ENCODE data around the gene ZDHHC14.
"Not testable (repeated sequence)": the region's sequence is repeated elsewhere in the genome, so short reads cannot be mapped to it uniquely, and the experiment has no call there.

Gene ZDHHC14

DNA sequence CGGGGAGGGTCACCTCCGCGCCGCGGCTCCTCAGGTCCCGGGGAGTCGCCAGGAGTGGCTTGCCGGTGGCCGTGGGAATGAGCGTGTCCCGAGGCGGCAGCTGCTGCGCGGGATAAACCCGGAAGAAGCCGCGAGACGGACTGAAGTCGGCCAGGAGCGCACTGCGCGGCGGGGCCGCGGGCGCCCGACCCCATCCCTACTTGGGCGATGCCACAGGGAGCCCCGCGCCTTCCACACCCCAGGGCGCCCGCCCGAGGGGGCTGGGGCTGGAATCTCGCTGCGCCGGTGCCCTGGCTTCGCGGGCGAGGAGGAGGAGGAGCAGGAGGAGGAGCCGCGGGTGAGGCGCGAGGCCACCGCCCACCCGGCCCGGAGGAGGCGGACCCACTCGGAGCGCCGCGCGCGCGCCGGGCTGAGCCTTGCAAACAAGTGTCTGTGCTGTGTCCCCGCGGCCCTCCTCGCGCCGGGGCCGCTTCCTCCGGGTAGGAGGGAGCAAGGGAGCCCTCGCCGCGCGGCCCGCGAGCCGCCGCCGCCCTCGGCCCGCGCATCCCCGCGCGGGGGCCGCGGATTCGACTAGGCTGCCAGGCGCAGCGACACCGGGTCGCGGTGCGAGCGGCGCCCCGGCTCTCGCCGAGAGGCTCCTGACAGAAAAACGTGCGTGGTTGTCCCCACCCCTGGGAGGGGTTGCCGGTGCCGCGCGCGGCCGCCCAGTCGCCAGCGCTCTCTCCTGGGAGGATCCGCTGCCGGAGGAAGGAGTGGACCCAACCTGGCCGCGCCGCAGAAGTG, at the start of gene ZDHHC14:
ZDHHC14 (plus strand) TSS at position 412 of the 783 bp plus-strand sequence.
- peak; percentile 85 for DNase-seq

DNA sequence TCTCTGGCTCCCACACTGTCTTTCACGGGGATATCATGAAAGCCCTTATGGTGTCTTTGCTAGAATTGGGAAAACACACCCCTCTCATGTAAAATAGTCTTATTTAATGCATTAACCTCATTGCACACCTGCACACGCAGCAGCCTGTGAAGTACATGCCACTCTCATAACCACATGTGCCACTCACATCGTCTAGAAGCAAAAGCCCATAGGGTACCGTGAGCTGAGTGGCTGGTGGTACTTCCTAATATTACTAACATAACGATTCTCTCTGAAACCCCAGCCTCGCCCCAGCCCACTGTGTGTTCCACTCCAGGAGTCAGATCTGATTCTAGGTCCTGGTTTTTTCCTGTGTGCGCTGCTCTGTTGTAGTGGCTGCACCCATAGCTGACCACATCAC, 48.2 kb upstream of the ZDHHC14 start:
- no peak for DNase-seq

DNA sequence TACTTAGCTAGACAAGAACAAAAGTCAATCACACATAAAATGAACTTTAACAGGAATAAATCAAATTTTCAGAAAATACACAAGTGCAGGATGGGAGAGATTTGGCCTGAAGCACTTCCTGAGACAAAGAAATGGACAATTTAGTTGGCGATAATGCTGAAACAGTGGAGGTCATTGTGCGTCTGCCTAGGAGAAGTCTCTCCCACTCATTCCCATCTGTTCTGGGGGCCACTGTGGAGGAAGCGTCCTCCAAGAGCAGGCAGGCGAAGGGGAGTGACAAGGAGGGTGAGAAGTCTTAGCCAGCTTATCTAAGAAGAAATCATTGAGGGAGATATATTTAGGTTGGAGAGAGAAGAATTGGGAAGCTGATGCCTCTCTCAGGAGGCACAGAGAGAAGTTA, 47.5 kb upstream of the ZDHHC14 start:
- DNase-seq, result no peak

DNA sequence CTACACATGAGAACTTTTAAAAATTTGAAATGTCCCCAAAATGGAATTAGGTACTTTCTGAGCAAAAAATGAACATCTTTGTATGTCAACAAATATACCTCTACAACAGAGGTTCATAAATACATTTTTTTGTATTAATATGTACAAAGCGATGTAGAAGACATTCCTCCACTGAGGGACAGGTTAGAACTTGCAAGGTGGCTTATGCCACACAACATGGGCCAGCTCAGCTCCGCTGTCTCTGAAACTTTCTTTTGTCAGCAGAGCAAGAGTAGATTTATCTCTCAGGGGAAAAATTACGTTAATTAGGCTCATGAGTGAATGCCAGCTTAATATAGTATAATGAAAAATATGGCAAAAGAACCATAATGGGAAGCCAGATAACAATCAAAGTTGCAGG, 47.0 kb upstream of the ZDHHC14 start:
- DNase-seq, result no peak

DNA sequence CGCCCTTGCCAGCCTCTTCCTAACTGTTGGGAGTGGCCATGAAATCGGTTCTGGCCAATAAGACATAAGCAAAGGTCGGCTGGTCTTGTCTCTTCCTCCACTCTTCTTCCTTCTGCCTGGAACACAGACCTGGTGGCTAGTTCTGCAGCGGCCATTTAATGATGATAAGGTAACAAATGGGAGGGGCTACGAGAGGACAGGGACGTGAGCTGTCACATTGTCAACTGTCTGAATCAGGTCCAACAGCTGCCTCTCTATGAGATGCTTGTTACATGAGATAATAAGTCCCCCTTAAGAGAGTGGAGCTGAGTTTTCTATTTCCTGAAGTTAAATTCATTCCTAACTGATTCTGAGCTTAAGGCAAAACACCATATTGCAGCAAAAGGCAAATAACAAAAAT, 45.2 kb upstream of the ZDHHC14 start:
- DNase-seq, result no peak

DNA sequence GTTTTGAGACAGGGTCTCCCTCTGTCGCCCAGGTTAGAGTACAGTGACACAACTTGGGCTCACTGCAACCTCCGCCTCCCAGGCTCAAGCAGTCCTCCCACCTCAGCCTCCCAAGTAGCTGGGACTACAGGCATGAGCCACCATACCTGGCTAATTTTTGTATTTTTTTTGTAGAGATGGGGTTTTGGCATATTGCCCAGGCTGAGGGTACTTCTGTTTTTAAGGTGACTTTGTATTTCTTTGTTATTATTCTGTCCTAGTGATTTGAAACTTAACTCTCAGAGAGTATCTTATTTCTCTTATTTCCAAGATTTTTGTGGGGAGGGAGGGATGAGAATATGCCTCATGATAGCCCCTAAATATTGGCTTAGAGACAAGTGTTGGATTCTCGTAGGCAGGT, 43.7 kb upstream of the ZDHHC14 start:
- DNase-seq, result not testable (repeated sequence)

DNA sequence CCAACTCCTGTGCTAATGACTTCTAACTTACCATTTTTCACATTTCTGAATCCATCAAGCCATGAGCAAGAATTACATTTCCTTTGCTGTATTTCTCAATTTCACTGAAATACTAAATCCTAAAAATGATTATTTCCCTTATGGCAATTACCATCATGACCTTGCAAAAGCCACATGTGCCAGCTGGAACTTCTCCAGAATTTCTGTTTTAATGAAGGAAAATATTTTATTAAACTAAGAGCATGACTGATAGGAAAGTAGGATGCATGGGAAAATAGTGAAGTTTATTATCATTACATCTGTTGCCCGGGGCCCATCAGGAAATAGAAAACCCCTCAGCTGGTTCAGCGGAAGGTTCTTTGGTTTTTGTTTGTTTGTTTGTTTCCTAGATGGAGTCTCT, 43.2 kb upstream of the ZDHHC14 start:
- no peak for DNase-seq

DNA sequence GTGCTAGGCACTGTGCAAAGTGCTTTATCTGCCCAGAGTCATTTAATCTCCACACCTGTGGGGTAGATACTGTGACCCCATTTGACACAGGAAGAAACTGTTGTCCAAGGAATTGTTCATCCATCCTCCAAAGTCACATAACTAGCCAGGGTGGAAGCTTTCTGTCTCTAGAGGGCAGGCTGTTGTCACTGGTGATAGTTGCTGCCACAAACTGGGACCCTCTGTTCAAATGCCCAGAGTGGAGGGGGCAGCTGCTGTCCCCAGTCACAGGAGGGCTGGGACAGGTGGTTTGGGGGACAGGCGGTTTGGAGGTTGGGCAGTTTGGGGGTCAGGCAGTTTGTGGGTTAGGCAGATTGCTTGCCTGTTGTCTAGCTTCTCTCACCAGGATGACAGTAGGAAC, 41.6 kb upstream of the ZDHHC14 start:
- no peak for DNase-seq

DNA sequence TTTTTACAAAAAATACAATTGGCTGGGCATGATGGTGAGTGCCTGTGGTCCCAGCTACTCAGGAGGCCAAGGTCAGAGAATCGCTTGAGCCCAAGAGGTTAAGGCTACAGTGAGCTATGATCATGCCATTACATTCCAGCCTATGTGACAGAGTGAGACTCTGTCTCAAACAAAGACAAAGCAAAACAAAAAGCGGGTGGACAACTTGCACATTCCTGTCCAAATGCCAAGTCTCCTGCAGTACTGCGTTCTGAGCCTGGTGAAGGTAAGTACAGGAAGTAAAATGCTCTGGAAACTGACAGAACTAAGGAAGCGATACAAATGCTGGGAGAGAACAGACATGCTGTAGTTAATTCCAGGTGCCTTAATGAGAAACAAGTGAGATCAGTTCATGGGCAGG, 37.3 kb upstream of the ZDHHC14 start:
- no peak for DNase-seq

DNA sequence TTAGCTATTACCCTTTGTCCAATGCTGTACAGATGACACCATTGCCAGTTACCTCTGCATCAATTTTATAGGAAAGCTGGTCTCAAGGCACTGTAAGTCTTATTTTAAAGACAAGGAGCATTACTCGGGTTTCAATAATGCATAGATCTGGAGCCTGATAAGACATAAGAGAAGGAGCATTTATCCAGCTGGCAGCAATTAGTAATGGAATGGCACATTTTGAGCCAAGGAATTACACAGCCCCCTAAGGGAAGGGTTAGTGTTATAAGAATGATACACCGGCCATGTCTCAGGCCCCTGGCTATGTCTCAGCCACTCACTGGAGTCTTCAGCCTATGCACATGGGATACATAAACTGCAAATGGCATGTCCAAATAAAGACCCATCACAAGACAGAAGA, 34.6 kb upstream of the ZDHHC14 start:
- no peak for DNase-seq

DNA sequence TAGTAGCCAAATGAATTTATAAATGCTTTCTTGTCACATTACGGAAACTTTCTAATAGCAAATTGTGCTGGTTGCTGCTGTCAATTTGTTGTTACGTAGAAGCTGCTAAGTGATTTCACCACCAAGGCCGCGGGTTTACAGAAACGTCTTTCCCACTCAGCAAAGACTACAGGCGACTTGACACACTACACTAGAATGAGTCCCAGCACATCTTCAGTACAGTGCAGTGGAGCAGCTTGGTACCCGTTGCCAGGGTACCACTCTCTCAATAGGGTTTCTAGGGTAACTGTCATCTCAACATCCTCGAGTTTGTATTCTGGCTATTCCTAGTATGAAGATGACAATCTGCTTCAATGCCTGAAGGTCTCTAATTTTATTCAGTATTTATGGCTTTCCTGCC, 22.7 kb upstream of the ZDHHC14 start:
- no peak for DNase-seq

DNA sequence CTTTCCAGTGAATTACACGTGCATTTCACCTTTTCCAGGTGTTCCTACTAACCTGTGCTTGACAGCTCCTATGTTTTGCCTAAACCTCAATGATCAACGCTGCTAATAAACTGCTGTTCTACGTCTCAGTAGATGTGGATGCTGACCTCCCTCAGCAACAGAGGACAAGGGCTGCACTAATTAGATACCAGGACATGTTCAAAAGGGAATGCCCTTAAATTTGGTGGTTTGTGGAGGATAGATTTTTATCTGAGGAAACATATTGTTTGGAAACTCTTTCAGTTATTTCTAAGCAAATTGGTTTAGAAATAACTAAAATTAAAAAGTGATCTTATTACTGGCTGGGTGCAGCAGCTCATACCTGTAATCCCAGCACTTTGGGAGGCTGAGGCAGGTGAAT, 19.1 kb upstream of the ZDHHC14 start:
- no peak for DNase-seq

DNA sequence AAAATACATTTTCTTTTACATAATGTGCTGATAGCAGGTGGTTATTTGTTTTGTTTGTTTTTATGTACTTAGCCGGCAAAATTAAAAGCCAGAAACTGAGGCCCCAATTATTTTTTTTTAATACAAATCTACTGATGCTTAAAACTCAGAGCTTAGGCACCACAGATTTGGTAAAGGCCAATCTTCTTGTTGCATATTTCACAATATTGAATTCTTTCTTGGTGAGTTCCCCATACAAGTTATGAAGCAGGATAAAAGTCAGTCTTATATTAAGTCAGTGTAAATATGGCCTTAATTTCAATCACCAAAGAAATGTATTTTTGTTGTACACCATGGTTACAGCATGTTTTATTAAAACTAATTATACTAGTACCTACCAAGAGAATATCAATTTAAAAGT, 16.3 kb upstream of the ZDHHC14 start:
- no peak for DNase-seq

DNA sequence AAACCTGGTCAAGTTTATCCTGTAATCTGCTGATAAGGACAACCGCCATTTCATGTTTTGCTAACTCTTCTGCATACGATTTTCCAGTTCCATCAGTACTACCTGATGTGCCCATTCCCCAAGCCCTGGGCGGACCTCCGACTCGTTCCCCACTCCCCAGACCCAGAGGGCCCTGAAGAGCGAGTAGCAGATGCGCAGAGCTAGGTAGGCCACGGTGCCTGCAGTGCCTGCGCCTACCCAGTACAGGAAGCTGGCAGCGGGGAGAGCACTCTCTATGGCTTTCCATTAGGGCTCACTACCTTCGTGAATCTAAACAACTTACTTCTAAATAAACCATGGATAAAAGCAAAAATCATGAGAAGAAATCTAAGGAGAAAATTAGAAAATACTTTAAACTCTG, 14.3 kb upstream of the ZDHHC14 start:
- DNase-seq, result no peak

DNA sequence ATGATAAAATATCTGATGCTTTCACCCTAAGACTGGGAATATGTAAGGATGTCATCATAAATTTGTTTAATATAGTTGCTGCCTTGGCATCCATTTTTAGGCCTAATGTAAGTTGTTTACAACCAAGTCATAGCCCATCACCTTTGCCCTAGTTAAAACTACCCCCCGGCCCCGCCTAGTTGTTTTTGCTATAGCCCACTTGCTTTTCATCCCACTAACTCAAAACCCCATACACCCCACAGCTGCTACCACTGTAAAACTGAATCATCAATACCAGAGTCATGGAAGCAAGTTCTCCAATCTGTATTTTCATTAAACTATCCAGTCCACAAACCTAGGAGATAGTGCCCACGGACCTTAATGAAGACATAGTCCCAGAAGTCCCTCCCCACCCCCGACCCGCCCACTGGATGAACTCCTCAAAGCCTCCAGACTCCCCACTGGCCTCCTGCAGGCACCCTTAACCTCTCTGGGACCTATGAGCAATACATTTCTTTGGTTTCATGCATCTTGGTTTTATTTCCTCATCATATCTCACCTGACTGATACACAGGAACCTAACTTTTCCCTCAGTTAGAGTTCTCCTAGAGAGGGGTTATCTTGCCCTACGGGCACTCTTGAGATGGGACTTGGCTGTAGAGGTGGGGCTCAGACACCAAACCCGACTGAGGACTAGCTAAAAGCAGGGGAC, 12.5 kb upstream of the ZDHHC14 start:
- DNase-seq, result no peak

DNA sequence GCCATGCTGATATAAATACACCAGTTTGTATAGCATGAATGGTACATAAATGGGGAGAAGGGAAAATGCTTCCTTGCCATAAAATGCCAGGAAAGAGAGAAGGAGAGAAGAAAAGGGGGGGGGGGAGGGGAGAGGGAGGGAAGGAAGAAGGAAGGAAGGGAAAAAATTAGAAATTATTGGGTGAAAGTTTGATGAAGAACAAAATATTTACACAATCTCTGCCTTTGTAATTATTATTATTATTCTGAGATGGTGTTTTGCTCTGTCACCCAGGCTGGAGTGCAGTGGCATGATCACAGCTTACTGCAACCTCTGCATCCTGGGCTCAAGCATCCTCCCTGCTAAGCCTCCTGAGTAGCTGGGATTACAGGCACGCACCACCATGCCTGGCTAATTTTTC, 10.2 kb upstream of the ZDHHC14 start:
- no peak for DNase-seq

DNA sequence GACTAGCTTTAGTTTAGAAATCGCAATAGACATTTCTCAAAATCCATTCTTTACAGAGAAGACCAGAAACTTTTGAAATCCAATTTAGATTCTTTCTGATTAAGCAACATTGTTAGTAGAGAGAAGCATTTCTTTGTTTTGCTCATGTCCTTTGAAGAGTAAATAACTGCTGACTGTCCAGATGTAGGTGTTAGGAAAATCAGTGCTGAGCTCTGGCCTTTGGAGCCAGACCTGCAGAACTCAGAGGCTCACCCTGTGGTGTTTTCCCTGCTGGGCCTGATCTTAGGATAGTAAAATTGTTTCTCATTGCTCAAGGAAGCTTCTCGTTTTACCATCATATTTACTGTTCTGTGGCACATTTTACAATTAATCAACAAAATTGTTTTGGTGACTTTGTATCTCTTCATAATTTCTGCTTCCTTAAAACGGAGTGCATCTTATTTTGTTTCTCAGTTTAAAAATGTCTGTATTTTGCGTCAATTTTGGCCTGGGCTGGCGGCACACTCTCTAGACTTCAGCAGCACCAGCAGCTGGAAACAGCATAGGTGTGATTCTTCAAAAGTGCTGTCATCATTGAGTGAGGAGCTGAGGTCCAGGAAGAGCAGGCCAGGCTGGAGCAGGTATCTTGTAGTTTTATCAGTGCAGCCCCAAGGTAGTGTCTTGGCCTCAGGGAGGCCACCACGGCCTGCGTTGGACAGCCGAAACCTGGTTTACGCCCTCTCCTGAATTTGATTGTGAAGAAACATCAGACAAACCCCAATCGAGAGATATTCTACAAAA, 8.3 kb upstream of the ZDHHC14 start:
- no peak for DNase-seq

DNA sequence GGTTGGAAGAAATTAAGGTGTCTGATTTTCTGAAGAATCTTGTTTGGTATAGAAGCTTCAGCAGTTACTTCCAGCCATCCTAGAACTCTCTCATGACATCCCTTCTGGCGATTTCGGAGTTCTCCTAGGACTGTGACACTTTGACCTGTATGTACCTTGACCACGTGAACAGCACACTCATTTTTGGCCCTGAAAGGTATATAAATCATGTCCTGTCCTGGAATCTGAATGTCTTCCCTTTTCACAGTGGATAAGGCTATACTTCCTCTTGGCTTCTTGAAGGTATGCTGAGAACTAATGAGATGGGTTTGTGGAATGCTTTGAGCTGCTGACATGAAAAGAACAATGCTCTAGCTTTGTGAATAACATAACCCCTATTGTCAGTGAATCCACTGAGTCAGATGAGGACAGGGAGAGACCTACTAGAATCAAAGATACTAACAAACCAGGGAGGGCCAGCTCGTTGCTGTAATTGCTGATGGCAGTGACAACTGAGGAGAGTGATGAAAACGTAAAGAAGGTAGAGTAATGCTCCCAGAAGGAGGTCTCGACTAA, 6.0 kb upstream of the ZDHHC14 start:
- DNase-seq, result no peak

DNA sequence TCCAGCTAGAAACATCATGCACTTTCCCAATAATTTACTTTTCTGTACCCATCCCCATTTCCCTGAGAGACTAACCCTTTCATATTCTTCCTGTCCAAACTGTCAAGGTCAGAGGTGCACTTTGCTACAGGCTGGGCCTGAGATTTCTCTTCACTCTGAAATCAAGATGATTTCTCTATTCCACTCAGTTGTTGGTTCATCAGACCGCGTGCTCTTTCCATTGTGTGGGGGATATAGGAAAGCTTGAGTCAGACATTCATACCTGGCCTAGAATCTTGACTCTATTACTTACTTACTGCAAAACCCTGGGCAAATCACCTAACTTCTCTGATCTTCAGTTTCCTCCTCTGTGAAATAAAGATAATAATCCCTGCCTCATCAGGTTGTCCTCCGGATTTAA, 4.7 kb upstream of the ZDHHC14 start:
- no peak for DNase-seq

DNA sequence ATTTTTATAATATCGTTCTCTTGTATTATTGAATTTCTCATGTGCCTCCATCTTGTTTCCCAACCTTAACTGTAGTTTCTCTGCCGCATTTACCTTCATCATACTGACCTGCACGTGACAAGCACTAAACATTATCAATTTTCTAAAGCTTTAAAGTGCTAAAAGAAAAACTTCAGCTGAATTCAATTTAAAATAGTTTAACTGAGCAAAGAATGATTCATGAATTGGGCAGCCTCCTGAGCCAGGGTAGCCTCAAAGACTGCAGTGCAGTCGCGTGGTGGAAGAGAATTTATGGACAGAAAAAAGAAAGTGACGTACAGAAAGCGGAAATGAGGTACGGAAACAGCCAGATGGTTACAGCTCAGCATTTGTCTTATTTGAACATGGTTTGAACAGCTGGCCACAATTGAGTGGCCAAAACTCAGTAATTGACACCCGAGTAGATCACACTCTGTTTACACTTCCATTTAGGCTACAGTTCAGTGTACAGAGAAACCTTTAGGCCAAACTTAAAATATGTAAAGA, 4.2 kb upstream of the ZDHHC14 start:
- no peak for DNase-seq

DNA sequence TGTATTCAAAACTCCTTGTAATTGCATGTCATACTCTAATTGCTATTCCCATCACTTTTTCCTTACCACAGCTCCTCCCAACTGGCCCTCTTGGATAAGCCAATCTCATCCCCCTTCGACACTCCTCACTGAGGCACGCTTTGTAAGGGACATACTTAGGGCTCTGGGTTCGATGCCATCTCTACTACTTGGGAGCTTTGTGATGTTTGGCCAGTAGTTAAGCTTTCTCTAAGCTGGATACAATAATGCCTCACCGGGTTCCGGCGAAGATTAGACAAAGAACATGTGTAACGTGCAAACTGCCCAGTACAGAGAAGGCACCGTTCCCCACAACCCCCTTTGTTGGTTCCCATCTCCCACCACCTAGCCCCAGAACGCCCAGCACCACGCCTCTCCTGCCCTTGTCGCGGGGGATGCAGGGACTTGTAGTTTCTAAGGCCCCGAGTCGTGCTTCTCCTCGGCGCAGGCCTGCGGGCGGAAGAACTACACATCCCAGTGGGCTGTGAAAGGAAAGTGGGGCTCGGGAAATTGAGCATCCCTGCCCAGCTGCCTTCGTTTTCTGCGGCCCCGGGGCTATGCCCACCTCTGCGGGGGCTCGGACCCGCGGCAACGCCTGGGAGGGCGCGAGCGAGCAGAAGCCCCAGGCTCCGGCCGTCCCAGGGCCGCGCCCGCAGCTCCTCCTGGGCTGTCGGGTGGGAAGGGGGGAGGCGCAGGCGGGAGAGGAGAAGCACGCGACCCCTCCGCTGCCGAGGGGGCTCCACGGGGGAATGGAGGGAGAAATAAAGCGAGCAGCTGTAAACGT, 1.1 kb upstream of the ZDHHC14 start:
- peak; percentile 86 for DNase-seq

DNA sequence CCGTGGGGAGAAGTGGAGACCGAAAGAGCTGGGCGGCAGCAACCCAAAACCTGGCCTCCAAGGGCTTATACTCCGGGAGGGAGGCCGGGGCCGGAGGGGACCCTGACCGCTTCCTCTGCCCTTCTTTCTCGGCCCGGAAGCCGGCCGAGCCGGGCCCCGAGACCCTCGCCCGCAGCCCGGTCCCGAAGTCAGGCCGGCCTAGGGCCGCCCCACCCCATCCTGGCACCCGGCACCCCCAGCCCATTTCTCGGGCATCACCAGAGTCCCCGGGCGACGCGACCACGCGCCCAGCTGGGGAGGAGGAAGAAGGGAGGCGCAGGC, 572 bp upstream of the ZDHHC14 start:
- no peak for DNase-seq

Measured in stimulated activated naive CD4-positive, alpha-beta T cell treated with Interleukin-2 at 50 U/mL for 16 hours (primary cell).